Measurements from ENCODE around the gene G2E3. TPM values are rescaled to one million over a fixed set of nuclear protein-coding genes. Genes with fewer than 3 reads are reported as not detected.

The G2E3 gene
- total and polyA plus RNA-seq, 2 of the 13 experiments (the other 11 are each of a cell fraction or from before 2014, with no cell fraction given): 22.8 to 63.0 TPM

GRCh38 chr14:30558675-30559555 lies at the start of gene G2E3 (continued):
- TF ChIP-seq MAX (IDR thresholded peaks at IDR 0.05) (peak; percentile 97), ATF7-NPFF (CRISPR knock-in tag; IDR thresholded peaks at IDR 0.05; ENCODE audit: low read depth) (peak; percentile 99), HOXA7 (CRISPR knock-in tag; IDR thresholded peaks at IDR 0.05) (peak; percentile 96; the same call in 1 of the 2 replicates), ZNF251 (CRISPR knock-in tag; IDR thresholded peaks at IDR 0.05) (no peak), SIX1 (CRISPR knock-in tag; IDR thresholded peaks at IDR 0.05; ENCODE audit: borderline replicate concordance) (0 out of 2 replicates have a peak, but pooled peaks have one; percentile 11), RAD51 (IDR thresholded peaks at IDR 0.05; ENCODE audit: borderline replicate concordance) (no peak), HINFP (CRISPR knock-in tag; IDR thresholded peaks at IDR 0.05; ENCODE audit: low read depth) (peak; percentile 91; the same call in 1 of the 2 replicates), PREB (CRISPR knock-in tag; IDR thresholded peaks at IDR 0.05) (peak; percentile 94; the same call in 1 of the 2 replicates), ZBTB38 (CRISPR knock-in tag; IDR thresholded peaks at IDR 0.05) (peak; percentile 98), DRAP1 (CRISPR knock-in tag; IDR thresholded peaks at IDR 0.05) (peak; percentile 94), SYNCRIP (IDR thresholded peaks at IDR 0.05; ENCODE audit: insufficient read depth, low read depth, low read length) (no peak), MTA1 (CRISPR knock-in tag; IDR thresholded peaks at IDR 0.05; ENCODE audit: borderline replicate concordance) (peak; percentile 82), ZNF724P (CRISPR knock-in tag; IDR thresholded peaks at IDR 0.05; ENCODE audit: borderline replicate concordance) (peak; percentile 99), ZNF567 (CRISPR knock-in tag; IDR thresholded peaks at IDR 0.05; ENCODE audit: borderline replicate concordance) (peak; percentile 94; the same call in 1 of the 2 replicates), NFKBIZ (CRISPR knock-in tag; IDR thresholded peaks at IDR 0.05) (0 out of 2 replicates have a peak, but pooled peaks have one; percentile 84), ZNF362 (CRISPR knock-in tag; IDR thresholded peaks at IDR 0.05; ENCODE audit: borderline replicate concordance) (peak; percentile 81), KDM6A (CRISPR knock-in tag; IDR thresholded peaks at IDR 0.05; ENCODE audit: low read depth) (no peak), ZSCAN9 (CRISPR knock-in tag; IDR thresholded peaks at IDR 0.05; ENCODE audit: borderline replicate concordance) (peak; percentile 86), HOXD1 (CRISPR knock-in tag; IDR thresholded peaks at IDR 0.05) (peak; percentile 93), ZNF639 (CRISPR knock-in tag; conservative IDR thresholded peaks at IDR 0.05) (peak; percentile 93), HES4 (CRISPR knock-in tag; IDR thresholded peaks at IDR 0.05; ENCODE audit: borderline replicate concordance) (peak; percentile 97), TAF15 (IDR thresholded peaks at IDR 0.05; ENCODE audit: low read depth, low read length, poor library complexity, severe bottlenecking) (peak; percentile 95), NR2C2 (CRISPR knock-in tag; IDR thresholded peaks at IDR 0.05; ENCODE audit: borderline replicate concordance) (peak; percentile 83), ZNF274 (CRISPR knock-in tag; IDR thresholded peaks at IDR 0.05) (peak; percentile 99; the same call in 1 of the 2 replicates)
